Kidney epithelial cell (primary cell): ENCODE measurements around the gene ARHGAP23. TPM values are rescaled to one million over a fixed set of nuclear protein-coding genes. Genes with fewer than 3 reads are reported as not detected.
"Not testable (repeated sequence)": the region's sequence is repeated elsewhere in the genome, so short reads cannot be mapped to it uniquely, and the experiment has no call there.

Source experiments
- DNase-seq: peaks from one replicate; pipeline ENCODE4 v3.0.0-alpha.2; 2010; ENCODE audit warnings: low read depth
- H3K27me3 ChIP-seq: 2 replicates; pipeline ENCODE4 v1.6.0; 2011; ENCODE audit warnings: low read length; ENCODE audit not compliant: control insufficient read depth, insufficient read depth
- H3K36me3 ChIP-seq: 2 replicates; pipeline ENCODE4 v1.5.1; 2011; ENCODE audit warnings: low read length; ENCODE audit not compliant: control insufficient read depth, insufficient read depth
- H3K4me3 ChIP-seq: 2 replicates; pipeline ENCODE4 v1.5.1; 2011; ENCODE audit warnings: low read depth, mild to moderate bottlenecking, control low read depth, low read length
- total RNA-seq: library from RNA; depleted of rRNA; stranded (reverse); fragments of >200 nt; gene quantifications from 2 replicates; pipeline ENCODE4 v1.2.3, GENCODE V29; 2015
- TF ChIP-seq, protein P1 (sequence below): IDR thresholded peaks from 2 replicates; pipeline ENCODE4 v1.5.1; 2011; ENCODE audit warnings: mild to moderate bottlenecking, moderate library complexity, low read length, control low read depth, inconsistent platforms; ENCODE audit not compliant: insufficient read depth, poor library complexity, severe bottlenecking

The ARHGAP23 gene
- total RNA-seq, 1 donor from 2014 or later = 52.8 TPM

DNA sequence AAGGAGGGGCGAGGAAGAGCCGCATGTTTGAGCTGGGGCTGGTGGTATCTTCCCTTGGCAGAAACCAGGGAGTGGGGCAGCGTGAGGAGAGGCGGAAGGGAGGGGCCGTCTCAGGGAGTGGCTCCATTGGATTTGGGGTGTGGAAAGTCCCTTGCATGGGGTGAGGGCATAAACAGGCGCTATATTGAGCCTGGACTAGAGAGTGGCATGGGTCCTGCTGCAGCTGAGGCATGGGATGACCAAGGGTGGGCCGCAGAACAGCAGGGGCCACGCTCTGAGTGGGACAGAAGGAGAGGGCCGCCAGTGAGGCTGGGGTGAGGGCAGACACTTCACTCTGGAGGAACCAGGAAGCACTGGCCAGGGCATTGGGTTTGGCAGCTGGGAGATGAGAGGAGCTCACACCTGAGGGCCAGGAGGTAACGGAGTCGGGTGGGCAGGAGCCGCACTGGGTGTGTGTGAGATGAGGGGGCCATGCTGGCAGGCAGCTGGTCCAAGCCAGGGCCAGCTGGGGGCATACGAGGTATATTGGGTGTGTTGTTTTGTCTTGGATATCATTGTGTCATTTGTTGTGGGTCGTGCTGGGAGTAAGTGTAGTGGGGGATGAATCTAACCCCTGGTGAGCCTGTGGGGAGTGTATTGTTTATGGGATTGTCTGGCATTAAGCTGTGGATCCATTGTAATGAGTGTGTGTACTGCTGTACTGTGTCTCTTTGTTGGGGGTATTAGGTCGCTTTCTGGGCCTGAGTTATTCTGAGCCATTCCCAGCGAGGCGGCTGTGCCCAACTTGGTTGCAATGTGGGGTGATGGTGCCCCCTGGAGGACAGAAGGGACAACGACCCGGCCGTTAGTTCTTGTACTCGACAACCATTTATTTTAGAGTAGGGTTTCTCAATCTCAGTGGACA, 56.2 kb downstream of the ARHGAP23 start:
- H3K27me3 ChIP-seq, DNase-seq, H3K4me3 ChIP-seq, H3K36me3 ChIP-seq: not testable (repeated sequence)
- TF ChIP-seq, protein P1, sequence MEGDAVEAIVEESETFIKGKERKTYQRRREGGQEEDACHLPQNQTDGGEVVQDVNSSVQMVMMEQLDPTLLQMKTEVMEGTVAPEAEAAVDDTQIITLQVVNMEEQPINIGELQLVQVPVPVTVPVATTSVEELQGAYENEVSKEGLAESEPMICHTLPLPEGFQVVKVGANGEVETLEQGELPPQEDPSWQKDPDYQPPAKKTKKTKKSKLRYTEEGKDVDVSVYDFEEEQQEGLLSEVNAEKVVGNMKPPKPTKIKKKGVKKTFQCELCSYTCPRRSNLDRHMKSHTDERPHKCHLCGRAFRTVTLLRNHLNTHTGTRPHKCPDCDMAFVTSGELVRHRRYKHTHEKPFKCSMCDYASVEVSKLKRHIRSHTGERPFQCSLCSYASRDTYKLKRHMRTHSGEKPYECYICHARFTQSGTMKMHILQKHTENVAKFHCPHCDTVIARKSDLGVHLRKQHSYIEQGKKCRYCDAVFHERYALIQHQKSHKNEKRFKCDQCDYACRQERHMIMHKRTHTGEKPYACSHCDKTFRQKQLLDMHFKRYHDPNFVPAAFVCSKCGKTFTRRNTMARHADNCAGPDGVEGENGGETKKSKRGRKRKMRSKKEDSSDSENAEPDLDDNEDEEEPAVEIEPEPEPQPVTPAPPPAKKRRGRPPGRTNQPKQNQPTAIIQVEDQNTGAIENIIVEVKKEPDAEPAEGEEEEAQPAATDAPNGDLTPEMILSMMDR = peak; percentile 70

DNA sequence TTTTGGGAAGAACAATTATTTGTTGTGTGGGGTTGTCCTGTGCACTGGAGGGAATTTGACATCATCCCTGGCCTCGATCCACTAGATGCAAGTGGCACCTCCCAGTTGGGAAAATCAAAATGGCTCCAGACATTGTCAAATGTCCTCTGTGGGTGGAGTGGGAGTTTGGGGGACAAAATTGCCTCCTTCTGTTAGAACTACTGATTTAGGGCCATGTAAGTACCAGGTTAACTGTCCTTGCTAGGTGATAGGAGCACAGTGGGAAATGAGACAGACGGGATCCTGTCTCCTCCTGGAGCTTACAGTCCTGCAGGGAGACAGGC, 56.8 kb downstream of the ARHGAP23 start:
- peaks cover 3% of the 10 kb centered on the region for H3K36me3 ChIP-seq
- TF ChIP-seq, protein P1 = no peak
- no peak overlapping the region for H3K4me3 ChIP-seq
- H3K27me3 ChIP-seq = no peaks in the 10 kb centered on the region
- no peak for DNase-seq

DNA sequence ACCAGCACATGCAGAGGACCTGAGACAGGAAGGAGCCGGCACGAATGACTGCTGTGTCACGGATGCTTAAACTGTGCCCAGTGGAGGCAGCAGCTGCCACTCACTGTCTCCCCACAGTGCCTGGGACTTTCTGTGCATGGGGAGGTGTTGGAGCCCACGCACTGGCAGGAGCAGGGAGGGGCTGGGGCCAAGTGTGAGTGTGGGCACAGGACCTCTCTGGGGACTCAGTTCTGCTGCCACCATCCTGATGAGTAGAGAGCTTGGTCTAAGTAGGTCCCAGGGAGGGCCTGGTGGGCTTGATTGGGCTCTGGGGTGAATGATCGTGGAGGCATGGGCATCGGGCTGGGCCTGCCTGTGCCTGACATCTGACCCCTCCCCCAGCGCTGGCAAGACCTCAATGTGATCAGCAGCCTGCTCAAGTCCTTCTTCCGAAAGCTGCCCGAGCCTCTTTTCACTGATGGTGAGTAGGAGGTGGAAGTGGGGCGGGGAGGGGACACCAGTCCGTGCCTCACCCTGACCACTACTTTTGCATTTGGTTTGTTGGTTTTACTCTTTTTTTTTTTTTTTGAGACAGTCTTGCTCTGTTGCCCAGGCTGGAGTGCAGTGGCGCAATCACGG, 57.5 kb downstream of the ARHGAP23 start:
- not testable (repeated sequence) for H3K4me3 ChIP-seq, DNase-seq, H3K36me3 ChIP-seq, H3K27me3 ChIP-seq

DNA sequence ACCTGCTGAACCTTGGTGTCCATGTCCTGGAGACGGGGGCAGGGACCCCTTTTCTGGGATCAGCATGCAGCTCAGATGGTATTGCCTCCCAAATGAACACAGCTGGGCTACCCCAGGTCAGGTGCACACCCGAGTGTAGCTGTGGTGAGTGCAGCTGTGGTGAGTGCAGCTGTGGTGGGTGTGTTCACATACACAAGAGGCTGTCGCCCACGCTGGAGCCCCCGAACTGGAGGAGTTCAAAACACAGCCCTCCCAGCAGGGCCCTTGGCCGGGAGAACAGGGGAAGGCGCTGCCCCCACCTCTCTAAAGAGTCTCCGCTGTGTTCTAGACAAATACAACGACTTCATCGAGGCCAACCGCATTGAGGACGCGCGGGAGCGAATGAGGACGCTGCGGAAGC, 61.5 kb downstream of the ARHGAP23 start:
- not testable (repeated sequence) for H3K4me3 ChIP-seq, H3K27me3 ChIP-seq, DNase-seq, H3K36me3 ChIP-seq

DNA sequence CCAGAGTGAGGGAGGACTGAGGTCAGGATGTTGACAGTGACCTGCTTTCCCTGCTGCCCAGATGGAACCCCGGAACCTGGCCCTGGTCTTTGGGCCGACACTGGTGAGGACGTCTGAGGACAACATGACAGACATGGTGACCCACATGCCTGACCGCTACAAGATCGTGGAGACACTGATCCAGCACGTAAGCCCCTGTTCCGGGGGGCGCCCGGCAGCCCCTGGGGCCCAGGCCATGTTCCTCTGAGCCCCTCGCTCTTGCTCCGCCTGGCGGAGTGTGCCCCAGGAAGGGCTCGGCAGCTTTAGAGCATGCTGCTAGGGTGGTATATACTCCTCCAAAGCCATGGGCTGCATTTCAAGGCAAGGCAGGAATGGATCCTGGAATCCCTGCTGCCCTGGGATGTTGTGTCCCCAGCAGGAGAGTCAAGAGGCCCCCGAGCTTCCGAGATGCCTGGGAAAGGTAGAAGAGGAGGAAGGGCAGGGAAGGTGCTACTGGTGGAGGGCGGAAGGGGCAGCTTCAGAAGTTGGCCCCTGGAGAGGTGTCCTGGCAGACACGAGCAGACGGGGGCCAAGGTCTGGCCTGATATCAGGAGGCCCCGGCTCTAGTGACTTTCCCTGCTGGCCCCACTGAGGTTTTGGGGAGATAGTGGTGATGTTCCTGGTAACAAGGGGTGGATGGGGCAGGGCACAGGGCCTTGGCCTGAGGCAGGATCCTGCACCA, 63.2 kb downstream of the ARHGAP23 start:
- not testable (repeated sequence) for H3K36me3 ChIP-seq, DNase-seq, H3K4me3 ChIP-seq, H3K27me3 ChIP-seq

DNA sequence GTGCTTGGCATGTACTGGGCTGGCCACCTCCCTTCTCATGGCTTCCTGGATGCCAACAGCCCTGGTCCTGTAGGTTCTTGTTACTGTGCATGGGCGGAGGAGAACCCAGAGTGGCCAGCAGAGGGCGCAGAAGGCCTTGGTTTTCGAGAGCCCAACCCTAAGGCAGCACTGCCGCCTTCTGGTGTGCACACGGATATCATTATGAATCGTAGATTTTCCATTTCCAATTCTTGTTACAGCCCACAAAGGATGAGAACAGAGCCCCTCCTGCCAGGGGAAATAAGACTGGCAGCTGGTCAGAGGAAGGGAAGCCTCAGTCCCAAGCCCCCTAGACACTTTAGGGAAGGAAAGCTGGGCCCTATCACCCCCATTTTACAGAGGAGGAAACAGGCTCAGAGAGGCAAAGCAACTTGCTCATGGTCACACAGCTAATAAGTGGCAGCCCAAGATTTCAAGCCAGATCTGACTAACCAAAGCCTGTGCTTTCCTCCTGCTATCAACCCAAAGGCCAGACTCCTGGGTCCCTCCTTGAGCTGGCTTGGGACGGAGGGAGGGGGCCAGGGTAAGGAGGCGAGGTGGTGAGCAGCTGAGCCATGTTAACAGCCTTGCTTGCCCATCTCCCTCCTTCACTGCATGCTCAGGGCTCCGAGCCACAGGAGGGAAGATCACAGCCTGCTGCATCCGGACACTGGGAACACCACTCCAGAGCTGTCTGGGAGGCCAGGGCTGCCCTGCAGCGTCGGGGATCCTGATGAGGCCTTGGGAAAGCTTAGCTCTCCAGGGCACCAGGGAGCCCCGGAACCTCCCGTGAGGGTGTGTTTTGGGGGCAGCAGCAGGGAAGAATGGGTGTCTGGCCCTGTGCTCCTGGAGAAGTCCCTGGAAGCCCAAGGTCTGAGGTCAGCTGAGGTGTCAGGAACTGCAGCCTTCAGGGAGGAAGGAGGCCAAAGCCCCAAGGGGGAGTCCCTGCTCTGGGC, 64.1 kb downstream of the ARHGAP23 start:
- not testable (repeated sequence) for H3K4me3 ChIP-seq, H3K27me3 ChIP-seq, H3K36me3 ChIP-seq
- peak; percentile 58 for DNase-seq
- TF ChIP-seq, protein P1 = peak; percentile 84

DNA sequence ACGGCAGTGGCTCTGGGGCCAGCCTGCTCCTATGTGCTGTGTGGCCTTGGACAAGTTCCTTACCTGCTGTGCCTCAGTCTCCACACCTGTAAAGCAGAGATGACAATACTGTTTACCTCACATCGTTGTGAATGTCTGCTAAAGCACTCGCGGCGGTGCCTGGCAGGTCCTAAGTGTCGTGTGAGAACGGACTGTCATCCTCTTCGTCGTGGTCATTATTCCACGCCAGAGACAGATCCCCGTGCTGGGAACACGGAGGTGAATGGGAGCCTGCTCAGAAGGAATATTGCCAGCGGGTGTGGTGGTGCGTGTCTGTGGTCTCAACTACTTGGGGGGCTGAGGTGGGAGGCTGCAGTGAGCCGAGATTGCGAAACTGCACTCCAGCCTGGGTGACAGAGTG, 65.9 kb downstream of the ARHGAP23 start:
- not testable (repeated sequence) for DNase-seq, H3K4me3 ChIP-seq, H3K36me3 ChIP-seq, H3K27me3 ChIP-seq

DNA sequence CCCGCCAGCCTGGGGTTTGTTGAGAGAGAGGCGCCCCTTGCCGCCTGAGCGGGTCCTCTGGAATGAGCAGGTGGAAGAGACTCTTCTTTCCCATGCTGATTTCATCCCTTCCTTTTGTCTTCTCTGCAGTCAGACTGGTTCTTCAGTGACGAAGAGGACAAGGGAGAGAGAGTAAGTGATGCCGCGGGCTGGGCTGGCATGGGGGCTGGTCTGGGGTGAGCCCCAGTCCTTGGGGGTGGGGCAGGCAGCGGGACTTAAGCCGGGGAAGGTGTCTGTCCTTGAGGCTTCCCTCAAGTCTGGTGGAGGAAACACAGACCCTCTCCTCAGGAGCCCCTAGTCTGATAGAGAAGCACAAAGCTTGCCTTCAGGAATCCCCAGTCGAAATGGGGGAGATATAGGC, 69.4 kb downstream of the ARHGAP23 start:
- H3K36me3 ChIP-seq, H3K4me3 ChIP-seq, DNase-seq, H3K27me3 ChIP-seq: not testable (repeated sequence)
